ENCODE measurements around the gene MYCBP2. TPM values are rescaled to one million over a fixed set of nuclear protein-coding genes. Genes with fewer than 3 reads are reported as not detected.
A peak's percentile ranks its signal among the peaks of the same experiment; 100 is the strongest.
"Not testable (repeated sequence)": the region's sequence is repeated elsewhere in the genome, so short reads cannot be mapped to it uniquely, and the experiment has no call there.

Gene MYCBP2
- total RNA-seq, 2 experiments from 2014 or later = 81.9 to 105 TPM

DNA sequence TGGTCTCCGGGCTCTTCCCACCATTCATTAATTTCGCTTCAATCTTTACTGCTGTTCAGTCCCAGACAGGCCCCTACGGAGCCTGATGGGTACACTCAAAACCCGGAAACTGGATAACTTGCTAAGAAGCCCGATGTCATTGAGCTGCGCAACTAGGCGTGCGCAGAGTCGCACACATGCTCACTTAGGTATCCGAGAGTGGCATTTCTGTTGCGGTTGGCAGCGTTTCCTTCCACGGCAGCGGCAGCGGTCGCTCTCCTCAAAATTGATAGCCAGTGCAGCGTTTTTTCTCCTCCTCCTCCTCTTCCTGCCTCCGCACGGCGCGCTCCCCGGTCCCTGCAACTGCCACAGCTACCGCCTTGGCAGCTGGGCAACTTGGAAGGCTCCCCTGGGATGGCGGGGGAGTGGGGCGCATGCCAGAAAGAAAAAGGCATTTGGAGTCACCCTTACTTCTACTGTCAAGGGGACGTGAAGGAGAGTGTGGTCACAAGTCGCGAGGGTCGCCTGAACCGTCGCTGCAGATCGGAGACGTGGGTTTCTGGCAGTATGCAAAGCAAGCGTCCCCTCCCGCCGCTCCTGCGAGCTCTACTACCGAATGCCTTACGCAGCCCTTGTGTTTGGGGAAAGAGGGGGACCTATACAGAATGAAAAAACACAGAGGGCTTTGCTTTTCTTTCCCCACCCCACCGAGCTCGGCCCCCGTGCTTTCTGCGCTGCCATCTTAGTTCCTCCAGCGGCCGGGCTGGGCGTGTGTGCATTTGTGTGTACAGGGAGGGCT lies 2.4 kb upstream of the MYCBP2 start:
- Mint-ChIP-seq H3K4me3 (peak overlapping the region; percentile 95), H3K27ac (peak overlapping the region; percentile 99), H3K36me3 (ENCODE audit: low read depth) (peaks cover 11% of the 10 kb centered on the region), H3K9me3 (no peaks in the 10 kb centered on the region), H3K27me3 (no peaks in the 10 kb centered on the region), H3K4me1 (peaks cover 40% of the 10 kb centered on the region)
- DNase-seq = peak; percentile 95
- POLR2A ChIA-PET = interaction anchor here (0.7 to 6.5 kb wide), 20 partner anchors 9 to 443 kb away, joined by 3 to 129 read pairs (median 4); partner anchors contain the start of genes CLN5, FBXL3, KCTD12 and SLAIN1
- CTCF ChIA-PET = interaction anchor here (0.6 to 6.2 kb wide), 5 partner anchors 12 to 770 kb away, joined by 3 to 47 read pairs (median 4); no protein-coding TSS in a partner anchor

DNA sequence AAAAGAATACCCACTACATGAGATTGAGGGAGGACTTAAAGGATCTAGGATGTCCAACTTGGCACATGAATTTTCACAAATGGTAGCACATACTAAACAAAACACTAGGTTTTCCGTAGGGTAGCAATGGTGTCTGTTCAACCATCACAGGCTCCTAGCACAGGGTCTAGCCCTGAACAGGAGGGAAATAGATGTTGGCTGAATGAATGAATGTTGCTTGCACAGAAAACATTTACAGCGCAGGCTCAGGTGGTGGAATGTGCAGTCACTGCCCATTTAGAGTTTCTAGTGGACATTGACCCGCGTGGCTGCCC lies 1.9 kb upstream of the MYCBP2 start:
- ChIA-PET POLR2A (interaction anchor here (0.7 to 6.5 kb wide), 17 partner anchors 8 to 443 kb away, joined by 3 to 129 read pairs (median 5); partner anchors contain the start of genes CLN5, FBXL3, KCTD12 and SLAIN1), CTCF (interaction anchor here (1.2 to 6.2 kb wide), 2 partner anchors 12 to 149 kb away, joined by 3 to 47 read pairs; no protein-coding TSS in a partner anchor)
- DNase-seq = no peak
- H3K27me3 Mint-ChIP-seq = no peaks in the 10 kb centered on the region
- peak overlapping the region; percentile 99 for H3K27ac Mint-ChIP-seq
- peaks cover 16% of the 10 kb centered on the region for H3K36me3 Mint-ChIP-seq (ENCODE audit: low read depth)
- peaks cover 45% of the 10 kb centered on the region for H3K4me1 Mint-ChIP-seq
- peak overlapping the region; percentile 95 for H3K4me3 Mint-ChIP-seq
- H3K9me3 Mint-ChIP-seq = no peaks in the 10 kb centered on the region

DNA sequence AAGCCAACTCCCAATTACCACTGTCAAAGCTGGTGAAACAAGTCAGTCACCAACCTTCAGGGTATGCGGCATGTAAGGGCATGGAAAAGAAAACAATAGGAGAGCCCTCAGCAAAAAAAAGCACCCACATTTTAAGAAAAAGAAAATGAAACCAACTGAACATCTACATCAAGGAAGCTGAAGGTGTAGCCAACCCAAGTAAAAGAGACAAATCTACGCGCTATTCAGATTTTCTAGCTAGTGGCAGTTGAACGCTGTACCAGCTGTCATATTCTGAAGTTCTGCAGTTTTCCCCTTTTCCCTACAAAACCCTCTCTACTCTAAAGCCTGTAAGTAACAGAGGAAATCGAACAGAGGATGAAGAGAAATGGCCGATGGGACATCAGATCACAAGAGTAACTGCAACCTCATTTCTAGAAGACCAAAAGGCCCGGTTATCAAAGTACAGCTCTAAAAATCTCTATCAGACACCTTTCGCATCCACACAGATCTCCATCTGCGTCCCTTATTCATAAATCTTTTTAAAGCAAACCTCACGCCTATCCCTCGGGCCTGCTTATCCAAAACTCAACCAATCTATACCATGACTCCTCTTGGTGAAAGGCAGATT lies 1.4 kb downstream of the MYCBP2 start:
- Mint-ChIP-seq H3K9me3 (no peaks in the 10 kb centered on the region), H3K4me1 (peaks cover 69% of the 10 kb centered on the region), H3K4me3 (peak overlapping the region; percentile 90), H3K27me3 (no peaks in the 10 kb centered on the region), H3K27ac (peak overlapping the region; percentile 92), H3K36me3 (ENCODE audit: low read depth) (peaks cover 31% of the 10 kb centered on the region)
- no peak for DNase-seq
- ChIA-PET POLR2A (interaction anchor here (0.6 to 6.5 kb wide), 15 partner anchors 8 to 333 kb away, joined by 3 to 129 read pairs (median 4); partner anchors contain the start of genes CLN5 and FBXL3), CTCF (interaction anchor here (0.7 to 6.2 kb wide), 5 partner anchors 19 to 333 kb away, joined by 3 to 47 read pairs (median 5); no protein-coding TSS in a partner anchor)

DNA sequence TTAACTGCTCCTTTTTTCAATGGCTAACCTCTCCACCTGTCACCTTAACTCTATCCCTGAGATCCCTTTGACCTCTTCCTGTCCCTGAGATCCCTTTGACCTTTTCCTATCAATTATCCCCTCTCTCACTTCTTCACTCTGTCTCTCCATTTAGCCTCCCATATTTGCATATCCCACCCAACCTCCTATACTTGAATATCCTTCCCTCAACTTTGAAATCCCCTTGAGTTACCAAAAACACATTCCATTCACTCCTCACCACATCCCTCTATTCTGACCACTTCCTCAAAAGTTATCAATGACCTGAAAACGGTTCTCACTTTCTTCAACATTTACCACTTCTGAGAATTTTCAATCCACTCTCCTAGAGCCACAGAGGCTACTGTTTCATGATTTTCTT lies 3.0 kb downstream of the MYCBP2 start:
- H3K4me1 Mint-ChIP-seq = peaks cover 73% of the 10 kb centered on the region
- peak overlapping the region; percentile 90 for H3K4me3 Mint-ChIP-seq
- H3K9me3 Mint-ChIP-seq = no peaks in the 10 kb centered on the region
- ChIA-PET CTCF (no interaction called here), POLR2A (no interaction called here)
- no peaks in the 10 kb centered on the region for H3K27me3 Mint-ChIP-seq
- DNase-seq = no peak
- peaks cover 31% of the 10 kb centered on the region for H3K36me3 Mint-ChIP-seq (ENCODE audit: low read depth)
- H3K27ac Mint-ChIP-seq = peak overlapping the region; percentile 34

DNA sequence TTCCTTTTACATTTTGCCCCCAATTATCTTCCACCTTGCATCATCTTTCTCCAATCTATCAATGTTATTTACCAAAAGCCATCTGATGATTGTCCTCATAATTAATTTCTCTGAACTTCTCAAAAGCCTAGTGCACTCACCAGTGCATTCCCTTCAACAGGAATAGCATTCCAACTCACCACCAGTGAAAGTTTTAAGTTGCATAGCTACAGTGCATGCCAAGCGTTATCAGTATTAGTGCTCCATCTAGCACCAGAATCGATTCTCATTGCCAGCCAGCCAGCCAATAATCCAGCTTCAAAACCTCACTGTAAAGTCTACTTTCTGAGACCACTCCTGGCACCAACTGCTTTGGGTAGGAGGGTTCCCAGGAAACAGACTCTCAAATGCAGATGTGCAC lies 7.4 kb downstream of the MYCBP2 start:
- Mint-ChIP-seq H3K27me3 (no peaks in the 10 kb centered on the region), H3K4me1 (peaks cover 67% of the 10 kb centered on the region), H3K9me3 (no peaks in the 10 kb centered on the region), H3K4me3 (no peak overlapping the region), H3K27ac (no peak overlapping the region), H3K36me3 (ENCODE audit: low read depth) (peaks cover 20% of the 10 kb centered on the region)
- ChIA-PET CTCF (interaction anchor here (1.0 to 1.3 kb wide), 2 partner anchors 11 to 159 kb away, joined by 3 to 4 read pairs; no protein-coding TSS in a partner anchor), POLR2A (interaction anchor here (1.2 to 1.6 kb wide), 2 partner anchors 10 to 11 kb away, joined by 3 to 9 read pairs; no protein-coding TSS in a partner anchor)
- DNase-seq = no peak

DNA sequence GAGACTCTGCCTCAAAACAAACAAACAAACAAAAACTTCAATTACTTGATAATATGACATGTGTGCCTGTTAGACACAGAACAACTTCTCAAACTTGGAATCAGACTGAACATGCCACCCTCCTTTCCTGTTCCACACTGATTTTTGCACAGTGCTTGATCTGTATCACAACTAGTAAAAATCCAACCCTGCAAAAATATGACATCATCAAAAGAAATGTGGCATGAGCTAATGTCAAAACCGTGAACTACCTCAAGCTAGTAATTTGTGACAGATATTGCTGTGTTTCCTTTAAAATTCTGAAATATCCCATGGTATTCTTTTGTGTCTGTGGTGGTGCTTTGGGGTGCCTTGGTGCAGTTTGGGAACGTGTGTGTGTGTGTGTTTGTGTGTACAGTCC lies 8.2 kb downstream of the MYCBP2 start:
- CTCF ChIA-PET = interaction anchor here (1.0 to 1.3 kb wide), 2 partner anchors 12 to 159 kb away, joined by 3 to 4 read pairs; no protein-coding TSS in a partner anchor
- Mint-ChIP-seq H3K4me1 (peaks cover 67% of the 10 kb centered on the region), H3K4me3 (no peak overlapping the region), H3K27ac (no peak overlapping the region), H3K36me3 (ENCODE audit: low read depth) (peaks cover 17% of the 10 kb centered on the region), H3K9me3 (no peaks in the 10 kb centered on the region), H3K27me3 (no peaks in the 10 kb centered on the region)
- POLR2A ChIA-PET = interaction anchor here (1.2 kb wide), 1 partner anchor 12 kb away, joined by 3 read pairs; no protein-coding TSS in a partner anchor
- DNase-seq = no peak

DNA sequence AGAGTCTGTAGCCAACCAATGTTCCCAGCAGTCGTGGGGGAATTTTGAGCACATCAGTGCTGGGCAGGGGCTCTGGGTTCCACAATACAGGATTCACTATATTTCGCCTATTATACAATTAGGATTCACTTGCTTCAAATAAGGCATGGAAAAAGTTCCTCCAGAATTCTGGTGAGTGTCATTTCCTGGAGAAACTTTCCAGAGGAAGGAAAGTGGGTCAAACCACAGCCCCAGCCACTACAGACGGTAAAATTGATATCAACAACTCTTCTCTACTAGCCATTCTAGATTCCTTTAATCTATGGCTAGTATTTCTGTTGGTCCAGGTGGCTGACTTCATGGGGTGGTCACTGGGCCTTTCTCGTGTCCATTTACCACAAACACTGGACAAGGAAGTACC lies 10.5 kb downstream of the MYCBP2 start:
- Mint-ChIP-seq H3K27me3 (no peaks in the 10 kb centered on the region), H3K36me3 (ENCODE audit: low read depth) (peaks cover 9% of the 10 kb centered on the region), H3K4me3 (no peak overlapping the region), H3K27ac (no peak overlapping the region), H3K4me1 (peaks cover 50% of the 10 kb centered on the region), H3K9me3 (no peaks in the 10 kb centered on the region)
- CTCF ChIA-PET = interaction anchor here (0.8 to 1.8 kb wide), 4 partner anchors 13 to 162 kb away, joined by 3 to 5 read pairs (median 4); no protein-coding TSS in a partner anchor
- DNase-seq = no peak
- POLR2A ChIA-PET = interaction anchor here (1.0 to 1.3 kb wide), 3 partner anchors 9 to 10 kb away, joined by 3 to 5 read pairs (median 4); partner anchors contain the start of gene MYCBP2

DNA sequence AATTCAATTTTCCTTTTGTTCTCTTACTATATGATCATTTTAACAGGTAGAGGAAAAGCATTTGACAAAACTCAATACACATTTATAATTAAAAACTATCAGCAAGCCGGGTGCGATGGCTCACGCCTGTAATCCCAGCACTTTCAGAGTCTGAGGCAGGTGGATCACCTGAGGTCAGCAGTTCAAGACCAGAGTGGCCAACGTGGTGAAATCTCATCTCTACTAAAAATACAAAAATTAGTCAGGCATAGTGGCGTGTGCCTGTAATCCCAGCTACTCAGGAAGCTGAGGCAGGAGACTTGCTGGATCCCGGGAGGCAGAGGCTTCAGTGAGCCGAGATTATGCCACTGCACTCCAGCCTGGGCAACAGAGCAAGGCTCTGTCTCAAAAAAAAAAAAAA lies 11.4 kb downstream of the MYCBP2 start:
- H3K9me3 Mint-ChIP-seq; H3K4me3 Mint-ChIP-seq; CTCF ChIA-PET; H3K27me3 Mint-ChIP-seq; DNase-seq; H3K36me3 Mint-ChIP-seq (ENCODE audit: low read depth); H3K27ac Mint-ChIP-seq: not testable (repeated sequence)
- POLR2A ChIA-PET = interaction anchor here (1.0 kb wide), 1 partner anchor 10 kb away, joined by 3 read pairs; no protein-coding TSS in a partner anchor
- H3K4me1 Mint-ChIP-seq = peaks cover 52% of the 10 kb centered on the region

DNA sequence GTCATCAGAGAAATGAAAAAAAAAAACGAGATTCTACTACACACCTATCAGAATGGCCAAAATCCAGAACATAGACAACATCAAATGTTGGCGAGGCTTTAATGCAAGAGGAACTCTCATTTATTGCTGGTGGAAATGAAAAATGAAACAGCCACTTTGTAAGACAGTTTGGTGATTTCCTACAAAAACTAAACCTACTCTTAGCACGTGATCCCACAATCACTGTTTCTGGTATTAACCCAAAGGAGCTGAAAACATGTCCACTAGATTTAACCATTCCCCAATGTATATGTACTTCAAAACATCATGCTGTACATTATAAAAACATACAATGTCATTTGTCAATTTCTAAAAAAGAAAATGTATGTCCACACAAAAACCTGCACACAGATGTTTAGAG lies 13.0 kb downstream of the MYCBP2 start:
- Mint-ChIP-seq H3K9me3 (no peaks in the 10 kb centered on the region), H3K27me3 (no peaks in the 10 kb centered on the region), H3K4me1 (peaks cover 56% of the 10 kb centered on the region), H3K36me3 (ENCODE audit: low read depth) (peaks cover 13% of the 10 kb centered on the region), H3K27ac (no peak overlapping the region), H3K4me3 (no peak overlapping the region)
- POLR2A ChIA-PET = interaction anchor here (1.5 kb wide), 1 partner anchor 11 kb away, joined by 4 read pairs; no protein-coding TSS in a partner anchor
- no peak for DNase-seq
- CTCF ChIA-PET = no interaction called here

DNA sequence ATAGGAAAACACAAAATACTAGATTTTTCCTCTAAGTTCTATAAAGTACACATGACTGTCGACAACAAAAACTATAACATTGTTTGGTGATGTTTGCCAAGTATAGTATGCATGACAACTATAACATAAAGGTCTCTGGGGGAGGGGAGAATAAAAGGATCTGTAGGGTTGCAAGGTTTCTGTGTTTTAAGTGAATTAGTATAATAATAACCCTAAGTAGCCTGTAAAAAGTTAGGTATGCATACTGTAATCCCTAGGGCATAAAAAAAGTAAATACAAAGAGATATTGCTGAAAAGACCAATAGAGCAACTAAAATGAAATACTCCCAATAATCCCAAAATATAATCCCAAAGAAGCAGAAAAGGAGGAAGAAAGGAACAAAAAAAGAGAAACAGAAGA lies 14.6 kb downstream of the MYCBP2 start:
- CTCF ChIA-PET = no interaction called here
- peaks cover 66% of the 10 kb centered on the region for H3K4me1 Mint-ChIP-seq
- H3K27ac Mint-ChIP-seq = no peak overlapping the region
- POLR2A ChIA-PET = no interaction called here
- H3K4me3 Mint-ChIP-seq = no peak overlapping the region
- DNase-seq = no peak
- H3K27me3 Mint-ChIP-seq = no peaks in the 10 kb centered on the region
- no peaks in the 10 kb centered on the region for H3K9me3 Mint-ChIP-seq
- H3K36me3 Mint-ChIP-seq (ENCODE audit: low read depth) = peaks cover 21% of the 10 kb centered on the region

DNA sequence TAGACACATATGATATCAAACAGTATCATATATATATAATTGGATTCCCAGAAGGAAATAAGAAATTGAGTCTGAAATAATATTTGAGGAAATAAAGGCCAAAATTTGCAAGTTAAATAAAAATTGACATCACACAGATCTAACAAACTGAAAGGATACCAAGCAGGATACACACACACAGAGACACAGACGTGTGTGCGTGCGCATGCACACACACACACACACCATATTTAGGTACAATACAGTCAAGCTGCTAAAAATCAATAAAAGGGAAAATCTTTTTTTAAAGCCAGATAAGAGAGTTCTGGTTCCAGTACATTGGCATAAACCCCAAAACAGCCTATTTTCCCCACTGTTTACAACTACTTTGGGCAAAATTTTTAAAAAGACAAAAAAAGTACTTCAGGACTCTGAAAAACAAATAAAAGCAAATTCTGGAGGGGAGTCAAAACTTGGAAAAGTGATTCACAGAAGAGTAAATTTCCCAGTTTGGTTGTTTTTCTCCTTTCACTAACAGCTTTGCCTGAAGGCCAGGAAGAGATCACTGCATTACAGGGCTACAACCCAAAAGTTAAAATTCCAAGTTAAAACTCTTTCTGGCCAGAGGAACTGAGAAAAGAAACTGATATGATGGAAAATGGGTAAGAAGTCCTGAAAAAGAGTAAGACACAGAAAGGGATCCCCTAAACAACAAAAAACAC lies 16.2 kb downstream of the MYCBP2 start:
- POLR2A ChIA-PET = interaction anchor here (1.1 kb wide), 1 partner anchor 15 kb away, joined by 3 read pairs; no protein-coding TSS in a partner anchor
- Mint-ChIP-seq H3K4me3 (no peak overlapping the region), H3K27ac (no peak overlapping the region), H3K9me3 (no peaks in the 10 kb centered on the region), H3K27me3 (no peaks in the 10 kb centered on the region), H3K4me1 (peaks cover 53% of the 10 kb centered on the region), H3K36me3 (ENCODE audit: low read depth) (peaks cover 21% of the 10 kb centered on the region)
- CTCF ChIA-PET = no interaction called here
- DNase-seq = no peak

DNA sequence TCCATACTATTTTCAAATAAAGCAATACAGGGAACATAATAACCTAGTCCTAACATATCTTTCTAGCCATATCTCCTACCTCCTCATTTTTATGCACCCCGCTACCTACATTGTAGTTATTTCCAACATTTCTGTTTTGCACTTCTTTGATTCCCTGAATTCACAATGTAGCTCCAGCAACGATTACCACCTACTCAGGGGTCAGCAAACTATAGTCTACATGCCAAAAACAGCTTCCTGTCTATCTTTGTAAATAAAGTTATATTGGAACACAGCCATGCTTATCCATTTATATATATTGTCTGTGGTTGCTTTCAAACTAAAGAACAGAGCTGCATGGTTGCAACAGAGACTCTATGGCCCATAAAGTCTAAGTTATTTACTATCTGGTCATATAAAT lies 16.7 kb downstream of the MYCBP2 start:
- Mint-ChIP-seq H3K36me3 (ENCODE audit: low read depth) (peaks cover 23% of the 10 kb centered on the region), H3K4me1 (peaks cover 56% of the 10 kb centered on the region), H3K9me3 (no peaks in the 10 kb centered on the region), H3K4me3 (no peak overlapping the region), H3K27me3 (no peaks in the 10 kb centered on the region), H3K27ac (no peak overlapping the region)
- no peak for DNase-seq
- ChIA-PET CTCF (no interaction called here), POLR2A (interaction anchor here (1.1 kb wide), 1 partner anchor 15 kb away, joined by 3 read pairs; no protein-coding TSS in a partner anchor)
